GM06990 (cell line): ENCODE data around the gene CSF1R.

Experiments used
- DNase-seq: peaks from one replicate; pipeline ENCODE4 v3.0.0-alpha.2; 2011; ENCODE audit not compliant: insufficient read length; ENCODE audit errors: extremely low read depth
- H3K27me3 ChIP-seq: replicated peaks from 2 replicates; pipeline ENCODE4 v1.6.0; 2011; ENCODE audit warnings: low read length; ENCODE audit not compliant: control insufficient read depth, insufficient read depth
- H3K36me3 ChIP-seq: 2 replicates; pipeline ENCODE4 v1.5.1; 2011; ENCODE audit warnings: low read length; ENCODE audit not compliant: control insufficient read depth, insufficient read depth
- H3K4me3 ChIP-seq: replicated peaks from 2 replicates; pipeline ENCODE4 v1.5.1; 2011; ENCODE audit warnings: low read depth, mild to moderate bottlenecking, control low read depth, low read length
- TF ChIP-seq, protein P1 (sequence below): IDR thresholded peaks from 2 replicates; pipeline ENCODE4 v1.5.1; 2011; ENCODE audit warnings: low read length, control low read depth, mild to moderate bottlenecking, inconsistent platforms; ENCODE audit not compliant: insufficient read depth, poor library complexity, severe bottlenecking

Gene CSF1R

DNA sequence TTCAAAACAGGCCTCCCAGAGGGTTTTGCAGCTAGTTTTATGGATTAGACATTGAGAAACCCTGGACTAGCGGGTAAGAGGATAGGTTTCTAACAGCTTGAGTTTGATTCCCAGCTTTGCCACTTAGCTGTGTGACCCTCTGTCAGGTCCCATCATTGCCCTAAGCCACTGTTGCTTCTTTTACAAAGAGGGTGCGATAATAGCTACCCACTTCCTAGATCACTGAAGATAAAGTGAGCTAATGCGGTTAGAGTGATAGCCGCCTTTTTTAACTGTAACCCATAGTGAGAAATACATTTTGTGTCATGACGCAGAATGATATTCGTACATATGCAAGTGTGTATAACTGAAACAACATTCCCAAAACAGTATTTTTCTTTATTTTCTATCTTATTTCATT, 40.3 kb downstream of the CSF1R start:
- peaks cover 53% of the 10 kb centered on the region for H3K36me3 ChIP-seq
- H3K27me3 ChIP-seq: no peaks in the 10 kb centered on the region
- TF ChIP-seq, protein P1, sequence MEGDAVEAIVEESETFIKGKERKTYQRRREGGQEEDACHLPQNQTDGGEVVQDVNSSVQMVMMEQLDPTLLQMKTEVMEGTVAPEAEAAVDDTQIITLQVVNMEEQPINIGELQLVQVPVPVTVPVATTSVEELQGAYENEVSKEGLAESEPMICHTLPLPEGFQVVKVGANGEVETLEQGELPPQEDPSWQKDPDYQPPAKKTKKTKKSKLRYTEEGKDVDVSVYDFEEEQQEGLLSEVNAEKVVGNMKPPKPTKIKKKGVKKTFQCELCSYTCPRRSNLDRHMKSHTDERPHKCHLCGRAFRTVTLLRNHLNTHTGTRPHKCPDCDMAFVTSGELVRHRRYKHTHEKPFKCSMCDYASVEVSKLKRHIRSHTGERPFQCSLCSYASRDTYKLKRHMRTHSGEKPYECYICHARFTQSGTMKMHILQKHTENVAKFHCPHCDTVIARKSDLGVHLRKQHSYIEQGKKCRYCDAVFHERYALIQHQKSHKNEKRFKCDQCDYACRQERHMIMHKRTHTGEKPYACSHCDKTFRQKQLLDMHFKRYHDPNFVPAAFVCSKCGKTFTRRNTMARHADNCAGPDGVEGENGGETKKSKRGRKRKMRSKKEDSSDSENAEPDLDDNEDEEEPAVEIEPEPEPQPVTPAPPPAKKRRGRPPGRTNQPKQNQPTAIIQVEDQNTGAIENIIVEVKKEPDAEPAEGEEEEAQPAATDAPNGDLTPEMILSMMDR: no peak
- H3K4me3 ChIP-seq: no peak overlapping the region
- no peak for DNase-seq

DNA sequence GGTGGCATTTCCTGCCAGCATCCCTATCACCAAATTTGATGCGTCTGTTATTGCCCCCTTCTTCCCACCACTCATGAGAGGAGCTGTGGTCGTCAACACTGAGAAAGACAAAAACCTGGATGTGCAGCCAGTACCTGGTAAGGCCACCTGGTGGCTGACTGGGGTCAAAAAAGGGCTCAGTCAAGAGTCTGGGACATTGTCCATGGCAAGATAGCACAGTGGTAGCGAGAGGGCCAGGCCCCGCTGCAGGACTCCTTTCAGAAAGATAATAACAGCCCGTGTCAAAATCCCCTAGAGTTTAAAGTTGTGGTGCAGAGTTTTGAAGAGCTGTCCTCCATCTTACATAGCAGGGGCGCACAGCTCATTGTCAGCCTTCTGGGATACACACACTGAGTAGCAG, 40.8 kb downstream of the CSF1R start:
- TF ChIP-seq, protein P1: no peak
- H3K27me3 ChIP-seq: no peaks in the 10 kb centered on the region
- H3K36me3 ChIP-seq: peaks cover 52% of the 10 kb centered on the region
- no peak for DNase-seq
- H3K4me3 ChIP-seq: no peak overlapping the region

DNA sequence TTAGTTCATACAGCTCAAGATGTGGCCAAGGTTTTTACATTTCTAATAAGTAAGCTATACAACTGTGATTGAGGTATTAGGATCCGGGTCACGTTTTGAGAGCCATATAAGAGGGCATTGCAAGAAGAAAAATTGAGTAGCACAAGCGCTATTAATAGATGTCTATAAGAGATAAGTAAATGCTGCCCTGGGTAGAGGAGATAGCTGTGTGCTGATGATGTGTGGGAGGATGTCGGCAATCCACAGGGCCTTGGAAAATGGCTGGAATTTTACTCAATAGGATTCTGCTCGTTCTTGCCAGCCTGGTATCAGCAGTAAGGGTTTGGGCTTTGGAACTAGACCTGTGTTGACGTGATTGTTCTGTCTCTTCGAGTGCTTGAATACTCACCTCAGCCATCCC, 41.6 kb downstream of the CSF1R start:
- H3K36me3 ChIP-seq: peaks cover 45% of the 10 kb centered on the region

DNA sequence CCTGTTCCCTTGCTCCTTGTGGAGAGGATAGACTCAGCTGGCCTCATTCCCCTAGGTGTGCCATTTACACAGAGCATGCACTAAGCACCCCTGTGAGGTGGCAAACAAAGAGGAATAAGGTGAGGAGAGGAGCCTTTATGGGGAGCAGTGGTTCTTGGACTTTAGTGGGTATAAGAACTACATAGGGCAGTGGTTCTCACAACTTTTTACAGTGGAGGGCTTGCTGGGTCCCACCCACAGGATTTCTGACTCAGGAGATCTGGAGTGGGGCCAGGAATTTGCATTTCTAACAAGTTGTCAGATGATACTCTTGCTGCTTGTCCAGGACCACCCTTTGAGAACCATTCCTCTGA, 42.0 kb downstream of the CSF1R start:
- H3K4me3 ChIP-seq: no peak overlapping the region
- TF ChIP-seq, protein P1: no peak
- no peaks in the 10 kb centered on the region for H3K27me3 ChIP-seq
- DNase-seq: no peak
- peaks cover 41% of the 10 kb centered on the region for H3K36me3 ChIP-seq

More for the DNA sequence above, 41.6 kb downstream of the CSF1R start:
- TF ChIP-seq, protein P1: no peak
- Histone ChIP-seq H3K4me3 (no peak overlapping the region), H3K27me3 (no peaks in the 10 kb centered on the region)
- DNase-seq: no peak

DNA sequence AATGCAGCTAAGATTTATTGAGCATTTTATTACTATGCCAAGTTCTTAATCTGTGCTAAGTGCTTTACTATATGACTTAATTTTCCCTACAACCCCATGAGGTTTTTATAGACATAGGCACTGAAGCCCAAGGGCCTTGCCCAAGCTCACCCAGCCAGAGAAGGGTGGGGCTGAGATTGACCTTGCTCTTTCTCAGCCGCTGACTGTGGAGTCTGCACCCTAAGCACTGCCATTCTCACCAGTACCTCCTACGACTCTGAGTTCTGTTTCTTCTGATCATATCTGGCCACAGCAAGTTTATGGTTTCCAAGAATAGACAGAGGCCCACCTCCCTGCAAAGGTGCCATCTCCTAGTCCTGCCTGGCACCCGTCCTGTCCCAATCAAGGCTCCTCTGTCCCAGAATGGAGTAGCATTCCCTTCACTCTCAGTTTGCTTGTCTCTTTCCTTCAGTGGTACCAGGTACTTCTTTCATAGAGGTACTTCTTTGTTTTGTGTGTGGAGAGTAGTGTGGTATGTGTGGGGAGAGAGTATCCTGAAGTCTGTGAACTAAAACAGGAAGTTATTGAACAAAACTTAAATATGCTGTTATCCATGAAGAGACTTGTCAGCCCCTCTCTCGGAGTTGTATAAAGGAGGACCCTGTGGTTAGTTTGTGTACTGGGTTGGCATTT, 42.6 kb downstream of the CSF1R start:
- DNase-seq: no peak
- TF ChIP-seq, protein P1: no peak
- Histone ChIP-seq H3K36me3 (peaks cover 37% of the 10 kb centered on the region), H3K27me3 (no peaks in the 10 kb centered on the region), H3K4me3 (no peak overlapping the region)

DNA sequence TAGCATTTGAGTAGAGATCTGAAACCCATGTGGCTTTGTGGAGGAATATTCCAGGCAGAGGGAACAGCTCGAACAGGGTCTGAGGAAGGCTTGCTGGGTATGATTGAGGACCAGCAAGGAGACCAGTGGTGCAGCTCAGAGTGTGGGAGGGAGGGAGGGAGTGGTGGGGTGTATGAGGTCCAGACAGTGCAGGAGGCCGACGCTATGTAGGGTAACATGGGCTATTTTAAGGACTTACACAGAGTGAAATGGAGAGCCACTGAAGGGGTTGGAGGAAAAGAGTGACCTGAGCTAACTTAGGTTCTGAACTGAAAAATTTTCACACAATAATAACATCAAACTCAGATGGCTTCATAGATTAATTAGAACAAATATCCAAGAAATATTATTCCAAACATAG, 43.9 kb downstream of the CSF1R start:
- no peak for DNase-seq
- Histone ChIP-seq H3K4me3 (no peak overlapping the region), H3K36me3 (peaks cover 35% of the 10 kb centered on the region), H3K27me3 (no peaks in the 10 kb centered on the region)
- TF ChIP-seq, protein P1: no peak
